Stimulated activated CD4-positive, alpha-beta T cell treated with anti-CD3 and anti-CD28 coated beads, Interleukin-12 subunit alpha, Interleukin-12 subunit beta, amount 100 ng/mL, for 24 hours (primary cell): Measurements from ENCODE around the gene GRIPAP1.

Source experiments
- DNase-seq, 2 experiments: peaks; one replicate each; pipeline ENCODE4 v3.0.0-alpha.2; 2020; ENCODE audit warnings: low read depth in 2 of 2

Gene GRIPAP1

GRCh38 chrX:48958635-48959094 is 43.4 kb downstream of the GRIPAP1 start:
- no peak for DNase-seq

GRCh38 chrX:48957827-48958634 is 44.0 kb downstream of the GRIPAP1 start:
- DNase-seq, result peak; percentile 78 to 83

- peak; percentile 41 to 55 for DNase-seq
These were observed 44.6 kb downstream of the GRIPAP1 start, which contains the start of gene OTUD5 for GRCh38 chrX:48957477-48957826. OTUD5 (minus strand) TSS chrX:48957607; CDS start chrX:48957570, 37 bp downstream.

GRCh38 chrX:48956728-48957414 is 45.2 kb downstream of the GRIPAP1 start:
- DNase-seq, result no peak

GRCh38 chrX:48948589-48948988 is 53.5 kb downstream of the GRIPAP1 start:
- no peak for DNase-seq

- no peak for DNase-seq
These were observed 56.3 kb downstream of the GRIPAP1 start for GRCh38 chrX:48945517-48946348.

- no peak for DNase-seq
These were observed 59.2 kb downstream of the GRIPAP1 start for GRCh38 chrX:48942895-48943294.

GRCh38 chrX:48940404-48940955 is 61.6 kb downstream of the GRIPAP1 start:
- DNase-seq, result no peak

- DNase-seq, result no peak
These were observed 62.4 kb downstream of the GRIPAP1 start for GRCh38 chrX:48939524-48940228.

- peak; percentile 50 to 60 for DNase-seq
These were observed 63.2 kb downstream of the GRIPAP1 start for GRCh38 chrX:48938721-48939425.

- DNase-seq, result peak; percentile 72 to 82
These were observed 64.8 kb downstream of the GRIPAP1 start for GRCh38 chrX:48937054-48937907.

- DNase-seq, result no peak
These were observed 65.5 kb downstream of the GRIPAP1 start for GRCh38 chrX:48936429-48937053.

- no peak for DNase-seq
These were observed 66.8 kb downstream of the GRIPAP1 start for GRCh38 chrX:48935301-48935670.

GRCh38 chrX:48934581-48935300 is 67.3 kb downstream of the GRIPAP1 start:
- DNase-seq, result no peak

- no peak for DNase-seq
These were observed 68.3 kb downstream of the GRIPAP1 start for GRCh38 chrX:48933757-48934156.

- DNase-seq, result no peak
These were observed 74.2 kb downstream of the GRIPAP1 start for GRCh38 chrX:48927736-48928382.

- no peak for DNase-seq
These were observed 74.9 kb downstream of the GRIPAP1 start for GRCh38 chrX:48927123-48927522.

GRCh38 chrX:48924270-48924669 is 77.8 kb downstream of the GRIPAP1 start:
- DNase-seq, result no peak
